Measurements from ENCODE around the gene PRSS21. TPM values are rescaled to one million over a fixed set of nuclear protein-coding genes. Genes with fewer than 3 reads are reported as not detected.

The PRSS21 gene
- total and polyA plus RNA-seq, 8 donors = 0.59 to 3.2 (median 1.0) TPM; not detected in 1

GRCh38 chr16:2841606-2842339 lies 24.7 kb downstream of the PRSS21 start:
- peak overlapping the region in 2 of 4 donors; percentile 13 to 23 for H3K4me3 ChIP-seq
- ATAC-seq = no peak
- TF ChIP-seq CTCF (IDR thresholded peaks at IDR 0.05) = no peak
- 71 to 86% methylated on average over 16 to 18 of the region's 18 CpGs for WGBS, 2 donors
- H3K9me3 ChIP-seq = no peaks in the 10 kb centered on the region
- intact Hi-C loops (cut with DNase I) = loop anchor here in 1 of 3 donors (2.0 kb wide), 1 partner anchor 27 kb away; no protein-coding TSS in a partner anchor
- H3K4me1 ChIP-seq = peaks cover 0 to 5% (median 0%) of the 10 kb centered on the region in 3 donors
- no peak overlapping the region for H3K27ac ChIP-seq
- no peak for FAIRE-seq
- no peaks in the 10 kb centered on the region for H3K36me3 ChIP-seq
- H3K27me3 ChIP-seq = no peaks in the 10 kb centered on the region
- no peak for DNase-seq

- no peak for FAIRE-seq
- H3K4me3 ChIP-seq = peak overlapping the region in 2 of 4 donors; percentile 13 to 23
- WGBS, 2 donors = 24 to 41% methylated on average over 40 of the region's 40 CpGs
- peak in 5 of 6 donors; percentile 35 to 78 (median 69) for DNase-seq
- H3K4me1 ChIP-seq = peaks cover 0 to 5% (median 0%) of the 10 kb centered on the region in 3 donors
- intact Hi-C loops (cut with DNase I) = no loop called here
- H3K9me3 ChIP-seq = no peaks in the 10 kb centered on the region
- peak; percentile 32 to 74 (median 54) for ATAC-seq
- H3K27me3 ChIP-seq = no peaks in the 10 kb centered on the region
- H3K27ac ChIP-seq = no peak overlapping the region
- H3K36me3 ChIP-seq = no peaks in the 10 kb centered on the region
- peak; percentile 17 to 56 (median 28) for TF ChIP-seq CTCF (IDR thresholded peaks at IDR 0.05)
Measured at GRCh38 chr16:2842340-2843000, 25.4 kb downstream of the PRSS21 start.

- intact Hi-C loops (cut with DNase I) = no loop called here
- H3K4me1 ChIP-seq = peaks cover 0 to 5% (median 0%) of the 10 kb centered on the region in 3 donors
- WGBS, 2 donors = 79 to 88% methylated on average over 8 of the region's 8 CpGs
Measured at GRCh38 chr16:2843526-2843925, 26.5 kb downstream of the PRSS21 start.

GRCh38 chr16:2845116-2845515 lies 28.1 kb downstream of the PRSS21 start:
- no peaks in the 10 kb centered on the region for H3K36me3 ChIP-seq
- no peaks in the 10 kb centered on the region for H3K27me3 ChIP-seq
- no peak overlapping the region for H3K27ac ChIP-seq
- TF ChIP-seq CTCF (IDR thresholded peaks at IDR 0.05) = no peak
- 62 to 70% methylated on average over 5 of the region's 5 CpGs for WGBS, 2 donors
- H3K4me1 ChIP-seq = peaks cover 0 to 5% (median 0%) of the 10 kb centered on the region in 3 donors
- no peak overlapping the region for H3K4me3 ChIP-seq
- intact Hi-C loops (cut with DNase I) = no loop called here
- no peak for DNase-seq
- ATAC-seq = no peak
- FAIRE-seq = no peak
- no peaks in the 10 kb centered on the region for H3K9me3 ChIP-seq

More at GRCh38 chr16:2843526-2843925, 26.5 kb downstream of the PRSS21 start:
- TF ChIP-seq CTCF (IDR thresholded peaks at IDR 0.05) = no peak
- Histone ChIP-seq H3K36me3 (no peaks in the 10 kb centered on the region), H3K27me3 (no peaks in the 10 kb centered on the region), H3K4me3 (no peak overlapping the region), H3K9me3 (no peaks in the 10 kb centered on the region), H3K27ac (no peak overlapping the region)
- DNase-seq = no peak
- no peak for FAIRE-seq
- ATAC-seq = no peak

Measured in pancreas (tissue), 10 donors.